GM12878 (cell line): ENCODE results near the gene ADGRG7. TPM values are rescaled to one million over a fixed set of nuclear protein-coding genes. Genes with fewer than 3 reads are reported as not detected.

Source experiments
- ATAC-seq: fragments of 200-7000 bp; cut with Tn5 transposase; 3 replicates; pipeline ENCODE4 v1.9.1; 2020; ENCODE audit warnings: mild to moderate bottlenecking, moderate library complexity
- BruUV-seq: library from RNA; stranded (reverse); fragments of 400-500 nt; replicated peaks from 2 replicates; lab custom pipeline; 2021; lab: Mats Ljungman, UMichigan
- CTCF ChIA-PET: fragments of 300-600 bp; sonication (Branson Sonifier 250); formaldehyde crosslinking; extraction: SDS; loops from one replicate; lab custom pipeline; 2021; ENCODE audit warnings: inconsistent platforms; lab: Yijun Ruan, JAX
- POLR2A ChIA-PET: fragments of 350-600 bp; formaldehyde crosslinking; extraction: SDS; loops from one replicate; lab custom pipeline; 2021; ENCODE audit warnings: inconsistent platforms; lab: Charles Lee
- RAD21 ChIA-PET: fragments of 300-600 bp; sonication (Branson Sonifier 250); formaldehyde crosslinking; loops from one replicate; lab custom pipeline; 2023; ENCODE audit warnings: antibody characterized with exemption; ENCODE audit not compliant: unreplicated experiment; lab: Charles Lee
- SMC1A ChIA-PET: fragments of 300-600 bp; sonication (Branson Sonifier 250); formaldehyde crosslinking; loops from one replicate; lab custom pipeline; 2023; ENCODE audit not compliant: unreplicated experiment, uncharacterized antibody; lab: Charles Lee
- DNase-seq: peaks from one replicate; pipeline ENCODE4 v3.0.0-alpha.2; 2011; ENCODE audit warnings: low read depth, low spot score
- FAIRE-seq: peaks from 3 replicates; lab custom pipeline; 2011; peaks lifted over from hg19 to GRCh38; lab: Jason Lieb, UNC
- H2AFZ ChIP-seq: 2 replicates; pipeline ENCODE4 v1.6.0; 2011; ENCODE audit warnings: low read depth, low read length, control low read depth; ENCODE audit not compliant: control insufficient read depth
- H3K27ac ChIP-seq: 2 replicates; pipeline ENCODE4 v1.5.1; 2011; ENCODE audit warnings: control low read depth; ENCODE audit not compliant: control insufficient read depth, insufficient read depth
- H3K27me3 ChIP-seq, 2 experiments: replicated peaks in 1 of 2; 2 replicates each; pipeline versions ENCODE4 v1.6.0 to v1.6.1; 2011; ENCODE audit warnings: low read length in 1 of 2; ENCODE audit not compliant: control insufficient read depth in 2 of 2, insufficient read depth in 2 of 2
- H3K36me3 ChIP-seq, 2 experiments: 2 replicates each; pipeline ENCODE4 v1.5.1; 2011; ENCODE audit warnings: low read length in 1 of 2; ENCODE audit not compliant: control insufficient read depth in 2 of 2, insufficient read depth in 2 of 2
- H3K4me1 ChIP-seq: 2 replicates; pipeline ENCODE4 v1.6.1; 2011; ENCODE audit warnings: mild to moderate bottlenecking, low read length, moderate library complexity, mixed read lengths; ENCODE audit not compliant: control insufficient read depth, insufficient read depth
- H3K4me2 ChIP-seq: 2 replicates; pipeline ENCODE4 v1.6.0; 2011; ENCODE audit warnings: control low read depth; ENCODE audit not compliant: control insufficient read depth, insufficient read depth
- H3K4me3 ChIP-seq: fragments of 200-600 bp; sonication (generic); 2 replicates; pipeline ENCODE4 v1.5.1; 2016
- H3K79me2 ChIP-seq: 2 replicates; pipeline ENCODE4 v1.6.0; 2011; ENCODE audit warnings: low read length; ENCODE audit not compliant: control insufficient read depth, insufficient read depth
- H3K9ac ChIP-seq: 2 replicates; pipeline ENCODE4 v1.8.0; 2011; ENCODE audit warnings: low read length, control low read depth, mixed read lengths; ENCODE audit not compliant: control insufficient read depth, insufficient read depth
- H3K9me3 ChIP-seq: replicated peaks from 3 replicates; pipeline ENCODE4 v1.5.1; 2011; ENCODE audit warnings: mild to moderate bottlenecking, low read length; ENCODE audit not compliant: control insufficient read depth, insufficient read depth
- H4K20me1 ChIP-seq: 2 replicates; pipeline ENCODE4 v1.6.0; 2011; ENCODE audit not compliant: control insufficient read depth, insufficient read depth
- CHD1 ChIP-seq: IDR thresholded peaks from 2 replicates; pipeline ENCODE4 v1.6.1; 2012; ENCODE audit warnings: low read depth, low read length, improper control_type of control experiment
- CHD2 ChIP-seq: IDR thresholded peaks from 2 replicates; pipeline ENCODE4 v1.6.1; 2011; ENCODE audit warnings: low read depth, low read length, improper control_type of control experiment, borderline replicate concordance
- ETV6 ChIP-seq, 2 experiments: fragments of 450-650 bp in 1 of 2; IDR thresholded peaks in 1 of 2; conservative IDR thresholded peaks in 1 of 2; 2 replicates each; pipeline ENCODE4 v1.6.1; 2014; ENCODE audit warnings: antibody characterized with exemption in 1 of 2, borderline replicate concordance in 1 of 2, low read depth in 1 of 2, mild to moderate bottlenecking in 1 of 2, moderate library complexity in 1 of 2
- FOS ChIP-seq: IDR thresholded peaks from 3 replicates; pipeline ENCODE4 v1.6.1; 2011; ENCODE audit warnings: borderline replicate concordance; ENCODE audit not compliant: insufficient read length; ENCODE audit errors: extremely low read depth
- FOXM1 ChIP-seq: IDR thresholded peaks from 2 replicates; pipeline ENCODE4 v1.6.1; 2012; ENCODE audit warnings: low read depth, mild to moderate bottlenecking, inconsistent platforms, low read length, moderate library complexity
- HDAC2 ChIP-seq: fragments of 200-600 bp; sonication (generic); IDR thresholded peaks from 2 replicates; pipeline ENCODE4 v1.6.1; 2017
- LARP7 ChIP-seq: fragments of 450-650 bp; IDR thresholded peaks from 2 replicates; pipeline ENCODE4 v1.6.1; 2017; ENCODE audit warnings: mild to moderate bottlenecking
- MXI1 ChIP-seq: fragments of 150-350 bp; IDR thresholded peaks from 2 replicates; pipeline ENCODE4 v1.6.1; 2011; ENCODE audit warnings: low read depth, mild to moderate bottlenecking, inconsistent platforms, low read length, improper control_type of control experiment
- NFYA ChIP-seq: IDR thresholded peaks from 2 replicates; pipeline ENCODE4 v1.6.1; 2011; ENCODE audit warnings: low read depth, mild to moderate bottlenecking, low read length, improper control_type of control experiment, borderline replicate concordance
- NKRF ChIP-seq: fragments of 450-650 bp; conservative IDR thresholded peaks from 2 replicates; pipeline ENCODE4 v1.6.1; 2017; ENCODE audit warnings: mild to moderate bottlenecking, moderate library complexity
- NR2F1 ChIP-seq: fragments of 450-650 bp; conservative IDR thresholded peaks from 2 replicates; pipeline ENCODE4 v1.6.1; 2017; ENCODE audit warnings: mild to moderate bottlenecking
- PML ChIP-seq: IDR thresholded peaks from 2 replicates; pipeline ENCODE4 v1.6.1; 2012; ENCODE audit warnings: low read length, inconsistent platforms
- POU2F2 ChIP-seq: IDR thresholded peaks from 3 replicates; pipeline ENCODE4 v1.6.1; 2011; ENCODE audit warnings: low read depth, mild to moderate bottlenecking, low read length, borderline replicate concordance
- RAD21 ChIP-seq: IDR thresholded peaks from 2 replicates; pipeline ENCODE4 v1.6.1; 2011; ENCODE audit warnings: mild to moderate bottlenecking, low read depth, low read length, moderate library complexity; ENCODE audit not compliant: insufficient read depth
- RELA ChIP-seq: fragments of 450-650 bp; IDR thresholded peaks from 2 replicates; pipeline ENCODE4 v1.8.0; 2014; ENCODE audit warnings: borderline replicate concordance; ENCODE audit not compliant: partially characterized antibody
- ZBTB4 ChIP-seq: fragments of 450-650 bp; formaldehyde crosslinking; IDR thresholded peaks from 2 replicates; pipeline ENCODE4 v1.4.0; 2022; ENCODE audit warnings: mild to moderate bottlenecking, moderate library complexity
- ZSCAN29 ChIP-seq: fragments of 450-650 bp; IDR thresholded peaks from 2 replicates; pipeline ENCODE4 v1.6.1; 2017; ENCODE audit warnings: mild to moderate bottlenecking, moderate library complexity
- in situ Hi-C: fragments of 300-500 bp; cut with MboI; formaldehyde crosslinking; loops from 9 replicates; pipeline ENCODE4 v1.14.3; 2018; ENCODE audit warnings: mixed read lengths
- intact Hi-C: fragments of 100-400 bp; cut with micrococcal nuclease; formaldehyde crosslinking; loops from one replicate; pipeline ENCODE4 v1.14.2; 2022; ENCODE audit not compliant: unreplicated experiment
- polyA plus RNA-seq, 11 experiments: library from polyadenylated mRNA; depleted of rRNA in 4 of 11; unstranded in 6 of 11; stranded (reverse) in 5 of 11; fragments of >200 nt; fragmentation: Nextera tagmentation in 4 of 11; fragmentation: Illumina TruSeq in 1 of 11; extraction: Ambion mirVana in 4 of 11; extraction: Trizol in 1 of 11; gene quantifications; 1 replicate in 1 of 11; 2 replicates in 10 of 11; pipeline versions ENCODE4 v1.2.1 to v1.2.3, GENCODE V29; 2011 to 2016; ENCODE audit warnings: inconsistent platforms in 2 of 11, missing spikeins in 2 of 11, low read depth in 1 of 11
- total RNA-seq, 4 experiments: library from RNA; depleted of rRNA in 3 of 4; stranded (reverse); fragments of >200 nt in 3 of 4; fragmentation: Illumina TruSeq in 1 of 4; extraction: Trizol in 1 of 4; gene quantifications; 2 replicates each; pipeline versions ENCODE4 v1.2.1 to v1.2.3, GENCODE V29; 2013 to 2021

Gene ADGRG7
- total and polyA plus RNA-seq, 10 of the 15 experiments (the other 5 are each of a cell fraction or from before 2014, with no cell fraction given), result 0.02 to 0.21 (median 0.14) TPM; not detected in 7

- no peaks in the 10 kb centered on the region for H3K4me1 ChIP-seq
- H3K9ac ChIP-seq, result no peak overlapping the region
- intact Hi-C loops (no loop called here), in situ Hi-C loops (no loop called here)
- H3K36me3 ChIP-seq, result no peaks in the 10 kb centered on the region
- no peak overlapping the region for H3K4me3 ChIP-seq
- no peak overlapping the region for H3K4me2 ChIP-seq
- ChIA-PET SMC1A (interaction anchor here (2.9 to 5.1 kb wide), 2 partner anchors 11 to 116 kb away, joined by 13 to 22 read pairs; no protein-coding TSS in a partner anchor), CTCF (interaction anchor here (15.4 kb wide), 1 partner anchor 114 kb away, joined by 462 read pairs; no protein-coding TSS in a partner anchor), POLR2A (no interaction called here), RAD21 (no interaction called here)
- no peak overlapping the region for H2AFZ ChIP-seq
- no peaks in the 10 kb centered on the region for H3K27me3 ChIP-seq
- DNase-seq (no peak), FAIRE-seq (no peak), ATAC-seq (no peak)
- H3K9me3 ChIP-seq, result no peaks in the 10 kb centered on the region
- no peaks in the 10 kb centered on the region for H3K79me2 ChIP-seq
- no peak overlapping the region for H3K27ac ChIP-seq
- BruUV-seq, result no TSS peak
- H4K20me1 ChIP-seq, result no peaks in the 10 kb centered on the region
- TF ChIP-seq CHD2 (no peak), ETV6 (conservative IDR thresholded peaks at IDR 0.05 in 1 of 2, IDR thresholded peaks at IDR 0.05 in 1 of 2; ENCODE audit: borderline replicate concordance in 1 of 2, low read depth in 1 of 2) (no peak), POU2F2 (no peak), FOXM1 (no peak), FOS (no peak), HDAC2 (no peak), NKRF (no peak), ZBTB4 (CRISPR knock-in tag) (no peak), RAD21 (no peak), RELA (no peak), NR2F1 (no peak), MXI1 (no peak), NFYA (no peak), PML (no peak), CHD1 (no peak), LARP7 (no peak), ZSCAN29 (no peak)
Observed at GRCh38 chr3:100578646-100579045, 30.8 kb upstream of the ADGRG7 start.
